Stromal cell of bone marrow (primary cell): ENCODE results near the gene PLIN5.
"Not testable (repeated sequence)": the region's sequence is repeated elsewhere in the genome, so short reads cannot be mapped to it uniquely, and the experiment has no call there.

ENCODE experiments used
- DNase-seq: peaks from one replicate; pipeline ENCODE4 v3.0.0-alpha.2; 2012; ENCODE audit warnings: low read depth

The PLIN5 gene

DNA sequence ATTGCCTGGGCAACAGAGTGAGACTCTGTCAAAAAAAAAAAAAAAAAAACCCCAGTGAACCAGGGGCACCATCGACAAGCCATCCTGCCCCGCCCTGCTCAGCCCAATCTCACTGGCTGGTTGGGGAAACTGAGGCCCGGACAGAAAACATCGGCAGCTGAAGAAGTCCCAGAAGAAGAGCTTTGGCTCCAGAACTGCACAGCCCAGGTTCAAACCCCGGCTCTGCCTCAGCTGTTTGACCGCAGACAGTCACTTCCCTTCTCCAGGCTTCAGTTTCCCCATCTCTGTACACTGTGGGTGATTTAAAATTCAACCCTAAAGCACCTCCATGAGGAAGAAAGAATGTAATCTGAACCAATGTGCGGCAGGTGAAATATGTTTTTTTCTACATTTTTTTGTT is 33.9 kb upstream of the PLIN5 start:
- DNase-seq, result no peak

DNA sequence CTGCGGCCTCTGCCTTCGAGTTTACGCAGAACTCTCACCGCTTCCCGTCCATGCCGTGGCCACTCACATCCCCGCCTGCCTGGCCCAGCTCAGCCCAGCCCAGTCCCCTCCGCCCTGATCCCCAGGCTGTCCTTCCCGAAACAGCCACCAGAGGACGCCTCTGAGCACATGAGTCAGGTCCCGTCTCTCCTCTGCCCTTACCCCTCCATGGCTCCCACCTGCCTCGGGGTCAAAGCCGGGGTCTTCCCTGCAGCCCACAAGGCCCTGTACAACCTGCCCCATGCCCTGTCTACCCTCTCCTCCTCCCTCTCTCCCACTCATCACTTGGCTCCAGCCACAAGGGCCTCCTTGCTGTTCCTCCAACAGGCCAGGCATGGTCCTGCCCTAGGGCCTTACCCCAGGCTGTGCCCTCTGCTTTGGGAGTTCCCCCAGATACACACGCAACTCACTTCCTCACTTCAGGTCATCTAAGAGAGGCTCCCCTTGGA is 32.6 kb upstream of the PLIN5 start:
- no peak for DNase-seq

DNA sequence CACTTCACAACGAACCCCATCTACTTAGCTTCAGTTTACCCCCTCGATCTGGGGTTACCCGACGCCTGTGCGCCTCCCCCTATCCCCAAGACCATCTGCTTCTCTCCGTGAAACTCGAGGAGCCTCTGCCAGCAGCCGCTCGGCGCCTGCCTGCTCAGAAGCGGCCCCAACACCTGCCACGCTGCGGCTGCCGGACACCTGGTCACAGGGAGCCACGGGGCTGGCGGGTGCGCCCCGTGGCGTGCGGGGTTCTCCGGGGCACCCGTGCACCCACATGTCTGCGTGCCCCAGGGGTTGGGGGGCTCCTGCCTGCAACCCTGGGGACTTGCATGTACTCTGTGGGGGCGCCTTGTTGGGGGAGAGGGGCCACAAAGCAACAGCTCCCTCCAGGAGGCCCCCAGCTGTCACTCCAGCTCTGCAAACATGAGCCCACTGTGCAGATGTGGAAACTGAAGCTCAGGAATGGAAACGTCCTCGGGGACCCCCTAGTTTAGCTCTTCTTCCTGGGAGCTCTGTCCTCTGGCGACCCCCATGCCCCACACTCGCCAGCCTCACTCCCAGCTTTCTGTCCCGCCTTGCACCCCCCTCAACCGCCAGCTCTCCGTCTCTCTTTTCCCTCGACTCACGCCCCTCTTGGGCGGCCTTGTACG is 31.5 kb upstream of the PLIN5 start:
- no peak for DNase-seq

DNA sequence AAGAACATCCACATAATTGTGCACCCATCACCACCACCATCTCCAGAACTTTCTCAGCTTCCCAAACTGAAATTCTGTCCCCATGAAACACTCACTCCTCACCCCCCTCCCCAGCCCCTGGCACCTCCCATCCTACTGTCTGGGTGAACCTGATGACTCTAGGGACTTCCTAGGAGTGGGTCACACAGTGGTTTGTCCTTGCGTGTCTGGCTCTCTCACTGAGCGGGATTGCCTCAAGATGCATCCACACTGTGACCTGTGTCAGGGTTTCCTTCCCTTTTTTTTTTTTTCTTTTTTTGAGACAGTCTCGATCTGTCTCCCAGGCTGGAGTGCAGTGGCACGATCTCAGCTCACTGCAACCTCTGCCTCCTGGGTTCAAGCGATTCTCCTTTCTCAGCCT is 28.5 kb upstream of the PLIN5 start:
- not testable (repeated sequence) for DNase-seq

DNA sequence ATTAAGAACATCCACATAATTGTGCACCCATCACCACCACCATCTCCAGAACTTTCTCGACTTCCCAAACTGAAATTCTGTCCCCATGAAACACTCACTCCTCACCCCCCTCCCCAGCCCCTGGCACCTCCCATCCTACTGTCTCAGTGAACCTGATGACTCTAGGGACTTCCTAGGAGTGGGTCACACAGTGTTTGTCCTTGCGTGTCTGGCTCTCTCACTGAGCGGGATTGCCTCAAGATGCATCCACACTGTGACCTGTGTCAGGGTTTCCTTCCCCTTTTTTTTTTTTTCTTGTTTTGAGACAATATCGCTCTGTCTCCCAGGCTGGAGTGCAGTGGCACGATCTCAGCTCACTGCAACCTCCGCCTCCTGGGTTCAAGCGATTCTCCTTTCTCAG is 27.1 kb upstream of the PLIN5 start:
- not testable (repeated sequence) for DNase-seq

DNA sequence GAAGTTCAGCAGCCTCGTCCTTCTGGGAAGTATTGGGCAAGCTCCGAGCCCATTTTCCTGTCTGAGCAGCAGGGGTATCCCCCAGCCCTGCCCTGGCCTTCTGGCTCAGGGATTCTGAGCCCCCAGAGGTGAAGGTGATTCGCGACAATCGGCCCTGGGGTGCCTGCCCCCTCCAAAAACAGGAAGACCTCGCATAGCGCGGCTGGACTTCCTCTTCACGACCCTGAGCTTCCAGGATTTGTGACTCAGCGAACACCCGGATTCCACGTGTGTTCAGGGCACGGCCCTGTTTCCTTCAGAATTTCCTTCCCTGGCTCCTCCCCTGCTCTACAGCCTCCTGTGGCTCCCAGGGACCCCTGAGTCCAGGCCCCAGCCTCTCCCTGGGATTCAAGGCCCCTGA is 24.5 kb upstream of the PLIN5 start, which contains the start of gene SEMA6B:
TSS of gene SEMA6B (minus strand) at position 116 of the 400 bp plus-strand sequence. CDS start 1,227 bp downstream, outside the sequence.
- DNase-seq, result no peak

DNA sequence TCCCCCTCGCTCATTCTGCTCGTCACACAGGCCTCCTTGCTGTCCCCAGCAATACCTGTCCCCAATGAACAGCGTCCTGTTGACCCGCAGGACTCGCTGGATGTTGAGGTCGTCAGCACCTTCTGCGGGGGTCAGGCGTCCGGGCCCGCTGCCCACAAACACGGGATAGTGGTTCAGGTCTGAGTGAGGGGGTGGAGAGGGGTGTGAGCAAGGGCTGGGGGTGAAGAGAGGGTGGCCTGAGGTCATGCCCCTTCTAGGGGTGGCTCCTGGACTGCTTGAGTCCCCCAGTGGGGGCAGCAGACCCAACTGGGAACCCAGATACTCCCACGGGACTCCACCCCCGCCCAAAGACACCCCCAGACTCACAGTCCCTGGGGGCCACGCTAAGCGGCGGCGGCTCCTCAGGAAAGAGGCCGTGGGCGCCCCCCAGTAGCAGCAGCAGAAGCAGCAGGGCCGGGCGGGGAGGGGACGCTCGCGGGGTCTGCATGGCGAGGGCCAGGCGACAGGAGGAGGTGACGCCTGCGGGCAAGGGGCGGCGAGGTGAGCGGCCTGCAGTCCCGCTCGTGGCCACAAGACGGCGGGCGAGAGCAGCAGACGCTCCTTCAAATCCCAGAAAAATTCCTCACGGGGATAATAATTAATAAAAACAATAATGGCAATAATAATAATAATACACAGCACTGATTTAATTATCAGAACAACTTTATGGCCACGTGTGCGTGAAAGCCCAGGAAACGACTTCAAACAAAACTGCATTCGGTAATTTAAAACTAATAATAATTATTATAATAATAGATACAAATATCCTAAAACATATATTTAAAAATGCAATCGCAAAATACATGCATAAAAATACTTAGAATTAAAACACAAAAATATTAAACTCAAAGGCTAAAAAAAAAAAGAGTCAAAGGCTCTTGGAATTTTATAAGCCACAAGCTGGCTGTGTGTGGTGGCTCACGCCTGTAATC is 23.2 kb upstream of the PLIN5 start:
- no peak for DNase-seq

DNA sequence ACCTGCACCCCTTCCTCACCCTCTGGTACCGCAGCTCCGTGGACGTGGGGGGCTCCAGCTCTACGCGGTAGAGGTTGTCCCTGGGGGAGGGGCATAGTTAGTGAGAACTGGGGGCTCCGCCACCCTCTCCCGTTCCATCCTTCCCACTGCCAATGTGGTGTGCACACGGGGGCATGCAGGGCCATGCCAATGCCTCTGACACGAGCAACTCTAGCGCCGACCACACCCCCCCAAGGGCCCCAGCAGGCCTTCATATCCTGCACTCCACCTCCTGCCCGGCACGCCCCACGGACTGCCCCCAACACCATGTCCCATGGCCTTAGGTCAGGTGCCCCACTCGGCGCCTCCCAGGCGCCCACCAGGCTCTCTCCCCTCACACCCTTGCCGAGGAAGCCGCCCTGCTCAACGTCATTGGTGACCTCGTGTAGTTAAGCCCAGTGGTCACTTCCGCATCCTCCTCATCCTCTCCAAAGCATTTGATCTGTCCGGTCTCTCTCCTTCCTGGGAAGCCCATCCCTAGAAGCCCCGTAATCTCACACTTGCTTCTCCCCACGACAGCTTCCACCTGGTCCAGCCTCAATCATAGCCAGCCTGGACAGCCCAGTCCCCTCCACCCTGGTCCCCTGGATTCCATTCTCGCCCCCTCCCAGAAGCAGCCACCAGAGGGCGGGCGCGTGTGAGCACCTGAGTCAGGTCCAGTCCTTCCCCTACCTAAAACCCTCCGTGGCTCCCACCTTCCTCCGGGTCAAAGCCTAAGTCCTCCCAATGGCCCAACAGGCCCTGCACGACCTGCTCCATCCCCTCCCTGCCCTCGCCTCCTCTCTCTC is 22.3 kb upstream of the PLIN5 start:
- DNase-seq, result no peak

DNA sequence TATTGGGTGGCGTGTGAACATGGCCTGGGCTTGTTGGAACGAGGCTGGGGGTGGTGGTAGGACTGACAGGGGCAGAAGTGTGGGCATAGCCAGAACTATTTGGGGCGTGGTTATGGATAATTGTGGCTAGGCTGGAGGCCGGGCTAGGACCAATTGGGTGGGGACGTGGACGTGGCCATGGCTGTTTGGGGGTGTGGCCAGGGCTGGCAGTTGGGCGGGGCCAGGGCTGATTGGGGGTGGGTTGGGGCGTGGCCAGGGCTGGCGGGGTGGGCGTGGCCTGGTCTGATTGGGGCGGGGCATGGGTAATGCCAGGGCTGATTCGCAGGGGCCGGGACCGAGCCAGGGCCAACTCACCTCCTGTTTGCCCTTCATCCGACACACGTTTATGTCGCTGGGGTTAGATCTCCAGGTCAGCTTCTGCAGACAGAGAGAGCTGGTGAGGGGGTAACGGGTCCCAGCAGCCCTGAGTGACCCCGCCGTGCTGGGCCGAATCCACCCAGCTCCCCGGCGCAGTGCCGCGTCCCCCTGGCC is 21.6 kb upstream of the PLIN5 start:
- no peak for DNase-seq

DNA sequence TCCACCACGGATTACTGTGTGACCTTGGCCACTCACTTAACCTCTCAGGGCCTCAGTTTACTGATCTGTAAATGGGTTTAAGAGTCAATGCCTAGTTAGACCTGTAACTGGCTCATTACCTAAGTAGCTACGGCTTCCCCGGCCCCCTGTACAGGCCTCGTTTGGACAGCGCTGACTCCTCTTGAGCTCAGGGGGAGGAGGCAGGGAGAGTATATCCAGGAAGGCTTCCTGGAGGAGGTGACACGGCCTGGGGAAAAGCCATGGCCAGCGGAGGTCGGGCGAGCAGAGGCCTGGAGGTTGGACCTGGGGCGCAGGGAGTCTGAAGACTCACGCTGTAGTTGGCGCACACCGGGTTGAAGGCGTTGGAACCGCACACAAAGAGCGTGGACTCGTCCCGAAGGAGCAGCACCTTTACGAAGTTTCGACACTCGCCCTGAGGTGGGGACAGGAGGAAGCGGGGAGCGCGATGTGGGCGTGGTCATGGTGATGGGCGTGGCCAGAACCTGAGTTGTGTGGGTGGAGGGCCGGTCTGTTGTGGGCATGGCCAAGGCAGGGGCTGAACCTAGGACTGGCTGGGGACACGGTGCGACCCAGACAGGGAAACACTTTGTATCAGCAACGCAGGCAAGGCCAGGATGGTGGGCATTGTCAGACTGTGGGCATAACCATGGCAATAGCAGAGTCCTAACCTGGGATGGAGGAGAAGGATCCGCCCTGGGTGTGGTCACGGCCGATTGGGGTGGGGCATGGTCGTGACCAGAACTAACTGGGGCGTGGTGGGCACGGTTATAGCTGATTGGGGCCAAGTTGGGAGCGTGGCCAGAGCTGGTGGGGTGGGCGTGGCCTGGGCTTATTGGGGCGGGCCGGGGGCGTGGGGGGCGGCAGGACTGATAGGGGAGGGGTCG is 20.9 kb upstream of the PLIN5 start:
- DNase-seq, result no peak

DNA sequence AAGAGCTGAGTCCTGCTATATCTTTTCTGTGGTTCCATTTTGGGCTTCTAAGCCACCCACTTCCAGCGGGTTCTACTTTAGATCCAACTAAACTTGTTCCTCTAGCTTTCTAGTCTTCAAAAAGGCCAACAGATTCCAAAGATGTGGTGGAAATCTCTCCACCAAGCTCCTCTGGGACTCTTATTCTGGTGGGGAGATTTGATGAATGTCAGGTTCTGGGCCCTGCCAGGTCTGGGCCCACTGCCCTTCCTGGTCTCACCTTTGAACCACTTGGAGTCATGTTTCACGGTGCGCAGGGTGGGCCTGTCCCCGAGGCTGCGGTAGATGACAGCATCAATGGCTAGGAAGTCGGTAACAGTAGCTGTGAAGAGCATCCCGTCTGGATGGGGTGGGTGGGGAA is 19.7 kb upstream of the PLIN5 start:
- no peak for DNase-seq

DNA sequence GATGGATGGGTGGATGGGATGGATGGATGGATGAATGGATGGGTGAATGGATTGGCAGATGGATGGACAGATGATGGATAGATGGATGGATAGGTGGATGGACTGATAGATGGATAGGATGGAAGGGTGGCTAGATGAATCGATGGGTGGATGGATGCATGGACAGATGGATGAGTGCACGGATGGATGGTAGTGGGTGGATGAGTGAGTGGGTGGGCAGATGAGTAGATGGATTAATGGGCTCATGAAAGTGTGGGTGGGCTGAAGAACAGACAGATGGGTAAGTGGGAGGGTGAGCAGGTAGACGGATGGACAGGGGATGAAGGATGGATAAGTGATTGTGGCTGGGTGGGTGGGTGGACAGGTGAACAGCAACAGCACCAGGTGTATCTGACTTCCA is 18.8 kb upstream of the PLIN5 start:
- DNase-seq, result no peak

DNA sequence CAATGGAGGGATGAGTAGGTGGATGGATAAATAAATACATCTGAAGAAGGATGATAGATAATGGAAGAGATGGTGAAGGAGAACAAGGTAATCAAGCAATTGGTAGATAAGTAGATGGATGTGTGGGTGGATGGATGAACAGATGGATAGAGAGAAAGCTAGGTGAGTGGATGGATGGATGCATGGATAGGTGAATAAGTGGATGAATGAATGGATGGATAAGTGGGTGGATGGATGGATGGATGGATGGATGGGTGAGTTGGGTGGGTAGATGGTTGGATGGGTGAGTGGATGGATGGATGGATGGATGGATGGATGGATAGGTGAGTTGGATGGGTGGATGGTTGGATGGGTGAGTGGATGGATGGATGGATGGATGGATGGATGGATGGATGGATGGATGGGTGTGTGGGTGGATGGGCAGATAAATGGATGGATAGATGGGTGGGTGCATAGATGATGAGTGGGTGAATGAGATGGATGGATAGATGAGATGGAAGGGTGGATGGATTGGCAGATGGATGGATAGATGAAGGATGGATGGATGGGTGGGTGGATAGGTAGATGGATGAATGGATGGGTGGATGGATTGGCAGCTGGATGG is 18.2 kb upstream of the PLIN5 start:
- DNase-seq, result no peak

DNA sequence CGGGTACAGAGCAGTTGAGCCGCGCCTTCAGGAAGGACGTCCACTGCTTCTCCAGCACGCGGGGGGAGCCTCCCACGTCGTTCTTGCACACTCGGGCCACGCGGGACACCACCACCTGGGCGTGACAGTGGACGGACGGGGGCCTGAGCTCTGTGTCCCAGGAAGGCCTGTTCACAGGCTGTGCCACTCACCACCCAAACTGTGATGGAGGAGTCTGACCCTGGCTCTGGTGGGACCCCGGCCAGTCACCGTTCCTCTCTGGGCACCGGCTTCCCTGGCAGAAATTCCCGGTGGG is 17.4 kb upstream of the PLIN5 start:
- no peak for DNase-seq

DNA sequence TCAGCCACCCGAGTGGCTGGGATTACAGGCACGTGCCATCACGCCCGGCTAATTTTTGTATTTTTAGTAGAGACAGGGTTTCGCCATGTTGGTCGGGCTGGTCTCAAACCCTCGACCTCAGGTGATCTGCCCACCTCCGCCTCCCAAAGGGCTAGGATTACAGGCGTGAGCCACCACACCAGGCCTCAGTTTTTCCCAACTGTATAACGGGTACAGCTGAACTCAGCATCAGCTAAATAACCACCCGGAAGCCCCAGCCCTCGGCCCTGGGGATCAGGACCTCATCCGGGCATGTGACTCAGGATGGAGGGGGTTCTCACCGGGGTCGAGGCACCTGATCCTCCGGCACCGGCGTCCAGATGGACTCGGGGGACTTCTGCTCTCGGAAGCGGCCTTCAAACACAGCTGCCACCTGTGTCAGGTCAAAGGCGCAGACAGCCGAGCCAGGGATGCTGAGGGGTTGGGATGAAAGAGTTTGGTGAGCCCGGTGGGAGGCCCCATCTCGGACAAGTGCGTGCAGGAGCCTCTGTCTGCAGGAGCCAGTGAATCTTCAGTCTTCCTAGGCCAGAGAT is 15.5 kb upstream of the PLIN5 start:
- DNase-seq, result no peak

DNA sequence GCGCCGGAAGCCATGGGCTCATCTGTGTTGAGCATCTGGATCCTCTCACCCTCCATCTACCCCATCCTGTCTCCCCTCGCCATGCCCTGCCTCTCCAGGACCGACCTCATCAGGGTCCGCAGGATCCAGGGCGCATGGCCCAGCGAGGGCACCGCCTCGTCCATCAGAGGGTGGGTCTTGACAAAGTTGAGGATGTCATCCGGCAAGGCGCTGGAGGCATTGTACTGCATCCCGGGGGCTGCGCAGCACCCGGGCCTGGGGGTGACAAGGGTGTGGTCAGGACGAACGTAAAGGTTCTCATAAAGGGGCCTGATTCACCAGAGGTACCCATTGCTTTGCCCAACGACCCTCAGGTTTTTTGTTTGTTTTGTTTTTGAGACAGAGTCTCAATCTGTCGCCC is 15.0 kb upstream of the PLIN5 start:
- no peak for DNase-seq

DNA sequence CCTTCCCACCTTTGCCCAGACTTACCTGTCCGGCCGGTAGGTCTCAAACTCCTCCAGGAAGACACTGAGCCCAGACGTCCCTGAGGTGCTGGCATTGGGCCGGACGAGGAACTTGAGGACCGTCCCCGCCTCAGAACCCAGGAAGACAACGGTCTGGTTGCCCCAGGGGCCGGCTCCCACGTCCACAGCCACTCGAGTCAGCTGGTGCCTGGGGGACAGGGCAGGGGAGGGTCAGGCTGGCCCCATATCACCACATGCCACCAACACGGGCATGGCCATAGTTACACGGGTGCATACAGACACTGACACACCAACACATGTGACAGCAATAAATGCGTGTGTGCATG is 13.2 kb upstream of the PLIN5 start:
- no peak for DNase-seq

DNA sequence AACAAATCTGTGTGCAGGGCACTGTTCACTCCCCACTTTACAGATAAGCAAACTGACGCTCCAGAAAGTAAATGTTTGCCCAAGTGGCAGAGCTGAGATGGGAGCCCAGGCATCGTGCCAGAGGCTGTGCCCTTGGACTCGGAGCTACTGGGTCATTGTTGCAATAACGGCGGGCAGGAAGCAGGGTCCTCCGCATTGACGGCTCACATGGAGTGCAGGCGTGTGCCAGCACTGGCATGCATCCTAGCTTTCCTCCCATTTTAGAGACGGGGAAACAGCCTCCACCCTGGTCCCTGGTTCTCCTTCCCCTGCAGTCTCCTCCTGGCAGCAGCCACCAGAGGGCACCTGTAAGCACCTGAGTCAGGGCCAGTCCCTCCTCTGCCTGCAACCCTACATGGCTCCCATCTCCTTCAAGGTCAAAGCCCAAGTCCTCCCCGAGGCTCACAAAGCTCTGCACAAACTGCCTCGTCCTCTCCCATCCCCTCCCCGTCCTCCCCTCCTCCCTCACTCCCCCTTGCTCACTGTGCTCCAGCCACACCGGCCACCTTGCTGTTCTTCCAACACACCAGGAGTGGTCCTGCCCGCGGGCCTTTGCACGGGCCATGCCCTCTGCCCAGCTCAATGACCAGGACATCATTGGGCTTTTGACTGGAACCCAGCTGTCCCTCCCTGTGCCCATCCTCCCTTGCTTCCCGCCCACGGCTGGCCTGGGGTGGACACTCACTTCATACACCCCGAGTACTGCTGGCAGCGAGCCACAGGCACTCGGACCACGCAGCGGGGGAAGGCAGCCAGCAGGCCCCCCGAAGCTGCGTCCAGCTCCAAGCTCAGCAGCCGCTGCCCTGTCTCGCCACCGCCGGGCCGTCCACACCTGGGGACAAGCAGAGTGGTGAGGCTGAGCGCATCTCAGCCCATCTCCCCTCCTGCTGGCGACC is 12.5 kb upstream of the PLIN5 start:
- DNase-seq, result no peak
